Stimulated activated CD4-positive, alpha-beta T cell treated with anti-CD3 and anti-CD28 coated beads, Interleukin-1b, Interleukin-23, amount 100 ng/mL, for 48 hours (primary cell): ENCODE data around the gene SCARF1.
A peak's percentile ranks its signal among the peaks of the same experiment; 100 is the strongest.

ENCODE experiments used
- DNase-seq: peaks from one replicate; pipeline ENCODE4 v3.0.0-alpha.2; 2020

The SCARF1 gene

DNA sequence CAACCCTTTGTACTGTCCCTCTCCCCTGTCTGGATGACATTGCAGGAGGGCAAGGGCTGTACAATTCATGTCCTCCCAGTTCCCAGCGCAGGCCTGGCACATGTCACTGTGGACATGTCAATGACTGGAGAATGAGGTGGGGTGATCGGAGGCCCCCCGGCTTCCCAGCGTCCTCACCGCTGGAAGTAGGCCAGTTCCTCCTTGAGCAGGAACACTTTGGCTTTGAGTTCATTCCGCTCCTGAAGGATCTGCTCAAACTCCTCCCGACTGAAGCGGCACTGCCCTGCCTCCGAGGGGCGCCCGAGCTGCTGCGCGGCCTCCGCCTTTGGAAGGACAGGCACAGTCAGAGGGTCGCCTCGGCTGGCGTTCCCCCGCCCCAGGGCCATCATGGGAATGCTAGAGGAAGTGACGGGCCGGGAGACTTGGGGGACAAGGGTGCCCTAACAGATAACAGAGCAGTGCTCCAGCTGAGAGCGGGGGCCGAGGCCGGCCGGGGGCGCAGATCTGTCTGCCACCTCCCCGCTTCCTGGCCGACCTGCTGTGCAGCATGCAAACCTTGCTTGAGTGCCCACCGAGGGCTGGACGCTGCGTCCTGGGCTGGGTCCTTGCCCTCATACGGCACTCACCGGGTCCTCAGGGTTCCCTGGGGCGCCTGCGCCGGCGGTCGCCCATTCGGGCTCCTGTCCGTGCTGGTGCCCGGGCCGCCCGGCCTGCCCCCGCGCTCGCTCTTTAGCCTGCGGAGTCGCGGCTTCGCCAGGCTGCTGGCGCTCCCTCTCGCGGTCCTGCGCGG is 2.8 kb upstream of the SCARF1 start:
- no peak for DNase-seq

DNA sequence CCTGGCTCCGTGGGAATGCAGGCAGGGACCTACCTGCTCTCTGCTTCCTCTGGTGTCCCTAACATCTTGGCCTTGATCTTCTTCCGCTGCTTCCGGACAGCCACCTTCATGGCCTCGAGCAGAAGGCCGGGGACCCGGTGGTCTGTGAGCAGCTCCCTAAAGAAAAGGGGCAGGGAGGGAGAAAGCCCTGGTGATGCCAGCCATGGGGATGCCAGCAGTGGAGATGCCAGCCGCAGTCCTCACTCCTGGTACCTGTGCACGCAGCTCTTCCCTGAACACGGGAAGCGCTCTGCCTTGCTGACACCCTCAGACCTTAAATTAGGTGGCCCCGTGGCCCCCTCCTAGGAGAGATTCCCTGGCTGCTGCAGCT is 2.3 kb upstream of the SCARF1 start:
- DNase-seq = no peak

DNA sequence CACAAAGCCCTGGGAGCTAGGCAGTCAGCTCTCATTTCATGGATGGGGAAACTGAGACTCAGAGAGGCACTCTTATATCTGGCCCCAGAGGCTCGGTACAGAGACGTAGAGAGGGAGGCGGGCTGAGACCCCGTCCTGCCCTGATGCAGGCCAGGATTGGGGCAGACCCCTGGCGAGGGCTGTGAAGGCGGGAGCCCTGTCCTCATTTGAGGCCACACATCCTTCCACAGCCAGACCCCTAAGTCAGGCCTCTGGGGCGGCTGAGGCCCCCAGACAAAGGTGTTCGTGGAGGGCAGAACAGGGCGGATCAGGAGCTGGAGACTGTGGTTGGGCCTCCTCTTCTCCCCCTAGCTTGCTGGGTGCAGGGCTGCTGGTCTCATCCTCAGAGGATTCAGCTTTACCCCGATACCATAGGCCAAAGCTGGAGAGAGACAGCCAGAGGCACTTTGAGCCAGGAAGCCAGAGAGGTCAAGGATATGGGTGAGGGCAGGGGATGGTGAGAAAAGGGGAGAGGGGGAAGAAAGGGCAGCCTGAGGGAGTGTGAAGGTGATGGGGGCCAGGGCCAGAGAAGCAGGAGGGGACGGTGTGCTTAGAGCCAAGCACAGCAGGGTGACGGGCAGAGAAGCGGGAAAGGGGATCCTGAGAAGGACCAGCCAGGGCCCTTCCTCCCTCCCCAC is 805 bp upstream of the SCARF1 start:
- no peak for DNase-seq

DNA sequence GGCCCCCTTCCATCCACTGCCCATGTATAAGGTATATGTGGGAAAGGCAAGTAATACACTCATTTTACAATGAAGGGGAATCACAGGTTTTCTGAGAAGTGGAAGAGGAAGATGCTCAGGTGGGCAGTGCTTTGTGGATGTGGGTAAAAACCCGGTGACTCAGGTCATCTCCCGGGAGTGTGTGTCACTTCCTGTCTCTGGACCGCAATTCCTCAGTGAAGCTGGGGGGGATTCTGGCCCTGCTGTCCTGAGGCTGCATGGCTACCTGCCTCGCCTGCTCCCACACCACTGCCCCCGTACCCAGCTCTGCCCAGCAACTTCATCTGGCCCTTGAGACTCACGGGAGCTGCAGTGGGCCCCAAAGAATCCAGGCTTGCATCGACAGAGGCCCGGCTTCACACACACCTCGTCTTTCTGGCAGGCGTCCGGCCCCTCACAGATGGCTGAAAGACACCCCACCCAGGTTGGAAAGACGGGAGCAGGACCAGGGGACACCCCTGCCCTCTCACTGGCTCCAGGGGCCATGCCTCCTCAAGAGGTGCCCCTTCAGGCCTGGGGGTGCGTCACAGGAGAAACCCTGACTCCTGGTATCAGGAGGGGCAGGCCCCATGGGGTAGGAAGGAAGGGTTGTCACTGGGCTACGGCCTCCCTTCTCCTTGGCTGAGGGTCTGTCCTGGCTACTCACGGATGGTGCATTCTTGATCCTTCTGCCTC is 882 bp downstream of the SCARF1 start:
- peak; percentile 51 for DNase-seq

DNA sequence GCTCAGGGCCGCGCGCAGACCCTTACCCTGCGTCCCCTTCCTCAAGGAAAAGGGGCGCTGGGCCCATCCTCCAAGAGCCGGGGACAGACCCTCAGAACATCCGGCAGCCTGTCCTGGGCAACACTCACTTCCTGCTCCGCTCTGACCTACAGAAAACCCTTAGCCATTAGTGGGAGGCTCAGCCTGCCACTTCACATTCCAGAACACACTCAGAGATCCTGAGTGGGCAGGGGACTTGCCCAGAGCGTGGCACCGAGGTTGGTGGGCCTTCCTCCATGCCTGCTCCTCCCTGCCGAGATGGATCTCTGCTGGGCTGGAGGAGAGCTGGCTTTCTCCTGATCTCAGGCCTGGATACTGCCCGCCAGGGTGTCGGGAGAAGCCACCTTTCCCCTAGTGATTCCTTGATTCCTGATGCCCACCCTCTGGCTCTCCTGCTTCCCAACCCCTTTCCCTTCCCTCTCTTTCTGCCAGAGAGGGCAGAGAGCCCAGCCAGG is 1.5 kb downstream of the SCARF1 start:
- no peak for DNase-seq

DNA sequence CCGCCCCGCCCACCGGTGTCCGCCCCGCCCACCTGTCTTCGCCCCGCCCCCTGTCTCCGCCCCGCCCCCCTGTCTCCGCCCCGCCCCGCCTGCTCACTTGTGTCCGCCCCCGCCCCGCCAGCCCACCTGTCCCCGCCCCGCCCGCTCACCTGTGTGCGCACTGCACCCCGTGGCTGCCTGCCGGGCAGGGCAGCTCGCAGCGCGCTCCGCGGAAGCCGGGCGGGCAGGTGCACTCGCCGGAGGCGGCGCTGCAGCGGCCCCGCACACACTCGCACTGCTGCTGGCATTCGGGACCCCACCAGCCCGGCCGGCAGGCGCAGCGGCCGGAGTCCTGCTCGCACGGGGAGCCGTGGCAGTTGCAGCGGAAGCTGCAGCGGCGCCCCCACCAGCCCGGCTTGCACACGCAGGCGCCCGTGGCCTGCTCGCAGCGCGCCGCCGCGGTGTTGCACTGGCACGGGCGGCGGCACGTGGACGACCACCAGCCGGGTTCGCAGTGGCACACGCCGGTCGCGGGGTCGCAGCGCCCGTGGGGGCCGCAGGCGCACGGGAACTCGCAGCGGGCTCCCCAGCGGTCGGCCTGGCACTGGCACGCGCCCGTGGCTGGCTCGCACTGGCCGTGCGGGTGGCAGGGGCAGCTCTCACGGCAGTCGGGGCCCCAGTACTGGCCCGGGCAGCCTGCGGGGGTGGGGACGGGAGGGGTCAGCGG is 2.1 kb downstream of the SCARF1 start:
- peak; percentile 51 for DNase-seq

DNA sequence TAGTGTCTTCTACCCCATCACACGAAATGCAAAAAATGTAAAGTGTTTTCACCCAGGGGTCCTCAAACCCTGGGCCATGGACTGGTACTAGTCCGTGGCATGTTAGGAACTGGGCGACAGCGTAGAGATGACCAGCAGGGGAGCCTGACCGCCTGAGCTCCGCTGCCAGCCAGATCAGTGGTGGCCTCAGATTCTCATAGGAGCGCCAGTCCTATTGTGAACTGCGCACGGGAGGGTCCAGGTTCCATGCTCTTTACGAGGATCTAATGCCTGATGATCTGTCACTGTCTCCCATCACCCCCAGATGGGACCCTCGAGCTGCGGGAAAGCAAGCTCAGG is 4.5 kb downstream of the SCARF1 start:
- no peak for DNase-seq

DNA sequence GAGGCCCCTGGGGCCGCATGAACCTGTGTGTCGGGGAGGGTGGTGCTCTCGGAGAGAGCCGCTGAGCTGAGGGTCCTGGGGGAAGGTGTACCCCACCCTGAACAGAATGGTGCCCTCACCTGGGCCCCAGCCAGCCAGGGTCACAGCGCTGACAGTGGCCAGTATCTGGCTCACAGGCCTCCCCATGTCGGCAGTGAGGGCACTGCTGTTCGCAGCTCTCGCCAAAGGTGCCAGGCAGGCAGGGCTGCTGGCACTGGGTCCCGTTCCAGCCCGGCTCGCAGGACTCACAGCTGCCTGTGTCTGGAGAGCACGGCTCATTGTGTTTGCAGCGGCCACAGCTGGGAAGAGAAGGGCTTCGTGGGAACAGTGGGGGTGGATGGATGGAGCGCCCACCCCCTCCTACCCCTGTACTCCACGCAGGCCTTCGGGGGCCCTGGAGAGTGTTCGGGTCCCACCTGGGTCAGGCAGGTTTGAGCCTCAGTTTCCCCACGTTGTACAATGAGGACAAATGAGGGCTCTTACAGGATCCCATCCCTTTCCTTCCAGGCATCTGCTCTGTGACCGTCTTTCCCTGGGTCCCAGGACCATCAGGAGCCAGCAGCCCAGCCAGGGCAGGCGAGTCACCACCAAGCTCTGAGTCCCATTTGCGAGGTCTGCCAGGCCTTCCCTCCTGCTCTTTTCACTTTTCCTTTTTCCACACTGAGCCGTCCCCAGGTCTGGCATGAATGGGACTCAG is 5.0 kb downstream of the SCARF1 start:
- no peak for DNase-seq

DNA sequence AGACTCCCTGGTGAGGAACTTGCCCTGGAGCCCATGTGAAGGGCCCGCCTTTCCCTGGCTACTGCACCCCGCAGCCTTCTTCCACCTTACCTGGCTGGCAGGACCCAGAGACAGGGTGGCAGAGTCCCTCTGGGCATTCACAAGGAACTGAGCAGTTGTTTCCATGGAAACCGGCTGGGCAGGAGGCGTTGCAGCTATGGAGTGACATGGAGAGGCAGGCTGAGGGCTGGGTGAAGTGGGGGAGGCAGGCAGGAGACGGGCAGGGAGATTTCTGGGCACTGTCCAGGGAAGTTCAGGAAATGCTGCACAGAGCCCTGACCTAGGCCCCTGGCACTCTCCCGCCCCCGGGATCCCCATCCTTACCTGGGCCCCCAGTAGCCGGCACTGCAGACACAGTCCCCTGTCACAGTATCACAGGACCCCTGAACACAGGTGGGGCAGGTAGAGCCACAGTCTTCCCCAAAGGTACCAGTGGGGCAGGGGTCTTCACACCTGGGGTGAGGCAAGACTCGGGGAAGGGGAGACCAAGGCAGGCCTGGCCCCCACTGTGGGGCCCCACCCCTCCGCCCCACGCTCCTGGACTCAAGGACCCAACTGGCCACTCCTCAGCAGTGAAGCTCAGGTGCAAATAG is 5.9 kb downstream of the SCARF1 start:
- DNase-seq = no peak

DNA sequence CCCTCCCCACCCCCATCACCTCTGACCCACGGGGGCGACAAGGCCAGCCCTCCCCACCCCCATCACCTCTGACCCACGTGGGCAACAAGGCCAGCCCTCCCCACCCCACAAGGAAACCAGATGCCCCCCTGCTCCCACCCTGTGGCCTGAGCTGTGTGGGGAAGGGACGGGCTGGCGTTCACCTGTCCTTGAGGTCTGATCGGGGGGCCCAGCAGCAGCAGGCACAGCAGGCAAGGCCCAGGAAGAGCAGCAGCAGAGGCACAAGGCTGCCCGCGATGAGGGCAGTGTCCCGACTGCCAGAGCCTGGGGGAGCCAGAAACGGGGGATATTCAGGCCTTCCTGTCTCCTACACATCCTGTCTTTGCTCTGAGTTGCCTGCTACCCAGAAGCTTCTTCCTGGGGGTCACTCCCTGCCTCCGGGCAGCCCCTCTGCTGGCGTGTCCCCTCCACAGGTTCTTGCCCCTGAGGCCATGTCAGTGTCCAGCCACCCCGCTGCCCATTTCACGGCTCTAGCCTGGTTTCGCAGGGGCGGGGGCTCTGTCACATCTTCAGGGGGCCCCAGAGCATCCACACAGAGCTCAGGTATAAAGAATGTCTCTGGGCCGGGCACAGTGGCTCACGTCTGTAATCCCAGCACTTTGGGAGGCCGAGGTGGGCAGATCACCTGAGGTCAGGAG is 6.8 kb downstream of the SCARF1 start:
- DNase-seq = no peak

DNA sequence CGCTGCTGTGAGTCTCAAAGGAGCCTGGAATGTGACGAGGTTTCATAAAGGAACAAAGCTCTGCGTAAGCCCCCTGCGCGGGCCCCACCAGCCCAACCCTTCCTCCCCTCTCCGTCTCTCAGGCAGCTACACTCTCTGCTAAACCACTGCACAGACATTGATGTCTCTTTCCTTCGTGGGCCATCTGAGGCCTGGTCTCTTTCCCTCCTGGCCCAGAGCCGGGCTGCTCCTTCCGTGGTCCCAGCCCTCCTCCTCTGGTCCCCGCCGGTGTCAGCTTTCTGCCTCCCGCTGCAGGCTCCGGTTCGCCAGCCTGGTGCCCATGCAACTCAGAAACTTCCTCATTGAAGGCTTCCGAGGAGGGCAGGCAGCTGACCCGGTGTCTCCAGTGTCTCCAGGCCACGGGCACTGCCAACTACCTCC is 7.4 kb downstream of the SCARF1 start:
- DNase-seq = no peak

DNA sequence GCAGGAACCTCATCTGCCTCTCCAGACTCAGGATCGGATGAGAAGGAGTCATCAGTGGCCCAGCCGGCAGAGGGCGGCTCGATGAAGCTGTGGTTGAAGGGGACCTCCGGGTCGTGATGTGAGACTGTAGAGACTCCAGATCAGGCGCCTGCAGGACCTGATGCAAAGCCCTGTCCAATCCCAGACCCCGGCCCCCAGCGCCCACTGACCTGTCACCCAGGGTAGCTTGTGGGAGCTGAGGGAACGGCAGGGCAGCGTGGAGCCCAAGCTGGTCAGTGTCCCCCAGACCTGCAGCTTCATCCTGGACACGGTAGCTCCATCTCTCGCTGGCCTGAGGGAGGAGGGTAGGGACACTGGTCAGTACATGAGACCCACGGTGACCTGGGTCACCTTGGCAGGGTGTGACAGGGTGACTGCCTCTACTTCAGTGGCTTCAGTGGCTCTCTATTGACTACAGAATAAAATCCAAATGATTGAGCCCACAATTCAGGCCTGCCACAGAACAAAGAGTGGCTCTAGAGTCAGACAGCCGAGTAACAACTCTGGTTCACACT is 8.7 kb downstream of the SCARF1 start:
- DNase-seq = no peak

DNA sequence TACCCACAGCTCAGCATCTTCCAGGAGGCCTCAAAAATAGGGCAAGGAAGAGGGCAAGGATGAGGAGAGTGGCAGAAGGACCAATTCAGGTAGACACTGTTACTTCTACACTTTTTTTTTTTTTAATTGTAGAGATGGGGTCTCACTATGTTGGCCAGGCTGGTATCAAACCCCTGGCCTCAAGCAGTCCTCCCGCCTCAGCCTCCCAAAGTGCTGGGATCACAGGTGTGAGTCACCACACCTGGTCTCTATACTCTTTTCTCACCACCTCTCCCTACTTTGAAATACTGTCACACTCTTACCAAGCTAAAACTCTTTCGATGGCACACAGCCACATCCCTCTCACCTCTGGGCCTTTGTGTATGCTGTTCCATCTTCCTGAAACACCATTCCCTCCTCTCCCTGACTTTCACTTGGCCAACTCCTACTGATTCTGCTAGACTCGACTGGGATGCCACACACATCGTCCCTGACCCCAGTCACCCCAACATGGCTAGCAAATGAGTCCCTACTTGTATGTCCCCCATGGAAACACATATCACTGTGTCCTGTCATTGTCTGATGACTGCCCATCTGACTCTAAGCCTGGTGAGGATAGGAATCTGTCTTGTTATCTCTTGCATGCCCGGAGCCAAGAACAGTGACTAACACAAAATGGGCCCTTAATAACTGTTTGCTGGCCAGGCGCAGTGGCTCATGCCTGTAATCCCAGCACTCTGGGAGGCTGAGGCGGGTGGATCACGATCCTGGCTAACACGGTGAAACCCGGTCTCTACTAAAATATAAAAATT is 9.7 kb downstream of the SCARF1 start:
- DNase-seq = no peak

DNA sequence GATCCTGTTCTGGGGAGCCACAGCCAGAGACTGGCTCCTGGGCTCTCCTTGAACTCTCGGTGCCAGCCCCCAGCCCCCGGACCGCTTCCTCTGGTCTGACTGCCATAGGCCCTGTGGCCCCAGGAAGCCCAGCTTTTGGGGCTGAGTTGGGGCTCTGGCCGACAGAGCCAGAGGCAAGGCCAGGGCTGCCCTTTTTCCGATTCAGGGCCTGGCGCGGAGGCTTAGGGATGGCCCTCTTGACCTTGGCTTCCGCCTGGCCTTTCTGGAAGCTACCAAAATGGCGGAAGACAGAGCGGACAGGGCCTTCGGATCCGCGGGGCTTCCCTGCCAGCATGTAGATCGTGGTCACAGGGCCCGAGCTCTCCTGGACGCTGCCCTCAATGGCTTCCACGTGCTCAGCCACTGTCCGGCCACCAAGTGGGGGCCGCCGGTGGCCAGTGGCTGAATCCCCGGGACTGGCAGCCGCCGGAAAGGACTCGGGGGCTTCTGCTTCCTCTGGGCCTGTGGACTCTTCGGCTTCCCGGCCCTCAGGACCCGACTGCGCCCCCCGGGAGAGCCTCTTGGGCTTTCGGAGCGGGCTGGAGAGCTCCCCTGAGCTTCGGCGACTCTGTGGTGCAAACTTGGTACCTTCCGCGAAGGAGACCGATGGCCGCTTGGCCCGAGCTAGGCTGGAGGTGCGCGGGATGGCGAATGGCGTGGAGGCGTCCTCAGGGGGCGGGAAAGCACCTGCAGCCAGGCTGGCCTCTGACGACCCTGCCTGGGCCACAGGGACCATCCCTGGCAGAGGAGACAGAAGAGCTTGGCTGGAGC is 10.5 kb downstream of the SCARF1 start:
- no peak for DNase-seq

DNA sequence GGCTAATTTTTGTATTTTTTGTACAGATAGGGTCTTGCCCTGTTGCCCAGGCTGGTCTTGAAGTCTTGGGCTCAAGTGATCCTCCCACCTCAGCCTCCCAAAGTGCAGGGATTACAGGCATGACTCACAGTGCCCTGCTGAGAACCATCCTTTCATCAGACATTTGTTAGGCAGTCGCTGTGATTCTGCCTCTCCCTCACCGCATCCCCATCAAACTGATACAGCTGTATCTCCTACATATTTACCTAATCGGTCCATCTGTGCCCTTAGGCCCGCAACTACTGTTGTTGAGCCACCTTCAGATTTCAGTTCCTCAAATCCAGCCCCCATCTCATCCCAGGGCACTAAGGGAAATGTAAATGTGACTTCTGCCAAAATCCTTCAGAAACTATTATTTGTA is 14.9 kb downstream of the SCARF1 start:
- no peak for DNase-seq

DNA sequence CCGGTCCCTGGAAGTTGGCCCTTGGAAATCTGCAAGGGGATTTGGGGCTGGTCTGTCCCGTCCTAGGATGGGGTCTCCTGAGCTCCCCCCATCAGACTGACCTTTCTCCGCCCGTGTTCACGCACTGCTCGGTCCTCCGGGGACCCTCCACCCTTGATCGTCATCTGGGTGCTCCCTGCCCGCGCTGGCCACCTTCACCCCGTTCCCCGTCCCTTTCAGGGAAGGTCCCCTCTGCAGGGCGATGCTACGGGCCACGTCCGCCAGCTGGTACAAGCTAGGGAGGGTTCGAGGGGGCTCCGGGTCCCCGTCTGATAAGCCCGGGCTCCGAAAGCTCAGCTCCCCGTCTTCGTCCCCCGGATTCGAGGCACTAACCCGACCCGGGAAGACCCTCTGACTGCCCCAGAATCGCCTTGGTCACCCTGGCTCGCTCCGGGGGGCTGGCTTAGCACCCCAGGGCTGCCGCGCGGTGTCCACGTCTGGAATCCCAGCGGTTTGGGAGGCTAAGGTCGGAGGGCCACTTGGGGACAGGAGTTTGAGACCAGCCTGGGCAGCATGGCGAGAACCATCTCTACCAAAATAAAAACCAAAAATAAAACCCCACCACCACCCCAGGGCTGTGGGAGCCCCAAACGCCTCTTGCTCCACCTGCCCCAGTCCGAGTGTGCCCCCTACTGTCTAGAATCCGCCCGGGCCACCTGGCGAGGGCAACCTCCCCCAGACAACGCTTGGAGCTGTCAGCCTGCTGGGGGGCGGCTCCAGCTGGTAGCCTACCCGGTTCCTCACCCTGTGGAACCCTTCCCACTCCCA is 15.8 kb downstream of the SCARF1 start:
- DNase-seq = peak; percentile 79

DNA sequence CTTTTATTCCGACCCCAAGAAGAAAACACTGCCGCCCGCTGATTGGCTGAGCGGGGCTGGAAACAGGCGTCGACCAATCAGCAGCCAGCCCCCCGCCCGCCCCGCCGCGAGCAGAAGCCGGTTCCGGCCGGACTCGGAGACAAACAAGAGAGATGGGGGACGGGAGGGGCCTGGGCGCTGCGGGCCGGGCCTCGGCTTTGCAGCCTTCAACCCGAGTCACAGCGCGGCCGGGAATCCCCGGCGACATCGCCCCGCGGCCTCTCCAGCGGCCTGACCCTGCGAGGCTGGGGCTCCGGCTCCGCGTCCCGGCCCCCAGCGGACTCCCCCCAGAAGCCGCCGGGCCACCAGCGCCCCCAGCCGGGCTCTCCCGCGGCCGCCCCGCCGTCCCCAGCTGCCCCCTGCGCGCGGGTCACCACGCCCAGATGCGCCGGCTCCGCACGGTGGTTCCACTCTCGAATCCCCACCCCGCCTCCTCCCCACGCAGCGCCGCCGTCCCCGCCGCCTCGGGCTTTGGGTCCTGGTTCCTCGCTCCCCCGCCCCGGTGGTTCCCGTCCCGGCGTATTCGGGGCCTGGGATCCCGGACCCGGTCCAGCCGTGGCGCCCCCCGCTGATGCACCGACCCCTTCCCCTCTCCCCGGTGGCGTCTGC is 16.6 kb downstream of the SCARF1 start:
- peak; percentile 87 for DNase-seq
